ENCODE data around the gene CARNS1.

CARNS1 gene

GRCh38 chr11:67469508-67469811 is 54.0 kb downstream of the CARNS1 start:
- no peak for DNase-seq (ENCODE audit: extremely low read depth, low read depth)
- no peak for TF ChIP-seq CTCF (IDR thresholded peaks at IDR 0.05; ENCODE audit: low read depth, low read length, missing control alignments)

GRCh38 chr11:67470337-67471002 is 55.0 kb downstream of the CARNS1 start:
- DNase-seq (ENCODE audit: extremely low read depth, low read depth): no peak
- TF ChIP-seq CTCF (IDR thresholded peaks at IDR 0.05; ENCODE audit: low read depth, low read length, missing control alignments): no peak
- no peak overlapping the region for H3K4me3 ChIP-seq (replicated peaks; ENCODE audit: low read depth, low read length)

More at GRCh38 chr11:67469508-67469811, 54.0 kb downstream of the CARNS1 start:
- peak overlapping the region; percentile 55 for H3K4me3 ChIP-seq (replicated peaks; ENCODE audit: low read depth, low read length)

- H3K4me3 ChIP-seq (replicated peaks; ENCODE audit: low read depth, low read length): no peak overlapping the region
- no peak for DNase-seq (ENCODE audit: extremely low read depth, low read depth)
- TF ChIP-seq CTCF (IDR thresholded peaks at IDR 0.05; ENCODE audit: low read depth, low read length, missing control alignments): no peak
Observed at GRCh38 chr11:67472882-67473281, 57.4 kb downstream of the CARNS1 start.

All from HFF-Myc (cell line).